Upper lobe of right lung (tissue), 1 donor: ENCODE data around the gene TMEM63B. TPM values are rescaled to one million over a fixed set of nuclear protein-coding genes. Genes with fewer than 3 reads are reported as not detected.
A peak's percentile ranks its signal among the peaks of the same experiment; 100 is the strongest.

Source experiments
- ATAC-seq: fragments of 200-7000 bp; cut with Tn5 transposase; one replicate; pipeline ENCODE4 v1.9.1; 2020; ENCODE audit warnings: mild to moderate bottlenecking, moderate library complexity
- DNase-seq: peaks from one replicate; pipeline ENCODE4 v3.0.0-alpha.2; 2020
- H3K27ac ChIP-seq: fragments of 200-600 bp; one replicate; pipeline ENCODE4 v1.8.0; 2022
- H3K27me3 ChIP-seq: fragments of 200-600 bp; one replicate; pipeline ENCODE4 v1.8.0; 2022; ENCODE audit warnings: mild to moderate bottlenecking
- H3K36me3 ChIP-seq: fragments of 200-600 bp; one replicate; pipeline ENCODE4 v1.8.0; 2022
- H3K4me1 ChIP-seq: fragments of 200-600 bp; one replicate; pipeline ENCODE4 v1.8.0; 2022
- H3K4me3 ChIP-seq: fragments of 200-600 bp; one replicate; pipeline ENCODE4 v1.8.0; 2022; ENCODE audit warnings: mild to moderate bottlenecking
- H3K9me3 ChIP-seq: fragments of 200-600 bp; one replicate; pipeline ENCODE4 v1.8.0; 2022
- intact Hi-C: fragments of 100-400 bp; cut with DNase I; formaldehyde crosslinking; loops from one replicate; pipeline ENCODE4 v1.11.0; 2022
- total RNA-seq: library from RNA; stranded (reverse); fragmentation: NEBNext Ultra II Directional; extraction: Animal tissue kit (Norgen Biotek cat#: 25700); gene quantifications from one replicate; pipeline ENCODE4 v1.2.1, GENCODE V29; 2021
- TF ChIP-seq, protein P1 (sequence below): fragments of 200-600 bp; IDR thresholded peaks from one replicate; pipeline ENCODE4 v1.8.0; 2022; ENCODE audit warnings: antibody characterized with exemption
- donor health status: DM: no; HTN: yes; CAD: no; lungs with severe emphysema.

The TMEM63B gene
- total RNA-seq, 1 donor from 2014 or later: 119 TPM

DNA sequence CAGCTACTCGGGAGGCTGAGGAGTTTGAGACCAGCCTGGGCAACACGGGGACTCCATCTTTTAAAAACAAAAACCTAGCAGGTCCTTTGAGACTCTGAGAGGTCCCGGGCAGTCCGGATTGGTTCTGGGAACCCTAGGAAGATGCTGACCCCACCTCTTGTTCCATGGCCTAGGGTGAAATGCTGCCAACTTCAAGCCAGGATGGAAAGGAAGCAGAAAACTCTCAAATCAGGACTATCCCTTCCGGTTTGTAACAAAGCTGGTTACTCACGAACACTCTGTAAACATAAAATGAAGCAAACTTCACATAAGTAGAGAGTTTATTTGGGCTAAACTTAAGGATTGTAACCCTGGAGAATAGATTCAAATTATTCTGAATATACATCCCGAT lies 59.3 kb downstream of the TMEM63B start:
- no peak overlapping the region for H3K4me3 ChIP-seq
- intact Hi-C loops: no loop called here
- no peaks in the 10 kb centered on the region for H3K27me3 ChIP-seq
- ATAC-seq (no peak), DNase-seq (no peak)
- H3K4me1 ChIP-seq: peaks cover 3% of the 10 kb centered on the region
- H3K36me3 ChIP-seq: no peaks in the 10 kb centered on the region
- H3K9me3 ChIP-seq: no peaks in the 10 kb centered on the region
- TF ChIP-seq, protein P1, sequence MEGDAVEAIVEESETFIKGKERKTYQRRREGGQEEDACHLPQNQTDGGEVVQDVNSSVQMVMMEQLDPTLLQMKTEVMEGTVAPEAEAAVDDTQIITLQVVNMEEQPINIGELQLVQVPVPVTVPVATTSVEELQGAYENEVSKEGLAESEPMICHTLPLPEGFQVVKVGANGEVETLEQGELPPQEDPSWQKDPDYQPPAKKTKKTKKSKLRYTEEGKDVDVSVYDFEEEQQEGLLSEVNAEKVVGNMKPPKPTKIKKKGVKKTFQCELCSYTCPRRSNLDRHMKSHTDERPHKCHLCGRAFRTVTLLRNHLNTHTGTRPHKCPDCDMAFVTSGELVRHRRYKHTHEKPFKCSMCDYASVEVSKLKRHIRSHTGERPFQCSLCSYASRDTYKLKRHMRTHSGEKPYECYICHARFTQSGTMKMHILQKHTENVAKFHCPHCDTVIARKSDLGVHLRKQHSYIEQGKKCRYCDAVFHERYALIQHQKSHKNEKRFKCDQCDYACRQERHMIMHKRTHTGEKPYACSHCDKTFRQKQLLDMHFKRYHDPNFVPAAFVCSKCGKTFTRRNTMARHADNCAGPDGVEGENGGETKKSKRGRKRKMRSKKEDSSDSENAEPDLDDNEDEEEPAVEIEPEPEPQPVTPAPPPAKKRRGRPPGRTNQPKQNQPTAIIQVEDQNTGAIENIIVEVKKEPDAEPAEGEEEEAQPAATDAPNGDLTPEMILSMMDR: no peak
- peak overlapping the region; percentile 37 for H3K27ac ChIP-seq

DNA sequence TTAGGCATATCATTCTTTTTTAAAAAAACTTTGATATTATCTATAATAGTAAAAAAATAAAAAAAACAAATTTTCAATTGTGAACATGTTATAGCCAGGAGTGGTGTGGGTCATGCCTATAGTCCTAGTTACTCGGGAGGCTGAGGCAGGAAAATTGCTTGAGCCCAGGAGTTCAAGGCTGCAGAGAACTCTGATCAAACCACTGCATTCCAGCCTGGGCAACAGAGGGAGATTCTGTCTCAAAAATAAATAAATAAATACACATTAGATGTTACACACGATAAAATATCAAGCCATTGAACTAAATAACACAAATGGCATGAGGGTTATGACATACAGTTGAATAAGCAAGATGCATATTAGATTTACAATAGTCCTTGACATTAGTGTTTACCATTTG lies 61.5 kb downstream of the TMEM63B start:
- Histone ChIP-seq H3K9me3 (no peaks in the 10 kb centered on the region), H3K4me3 (no peak overlapping the region), H3K27me3 (no peaks in the 10 kb centered on the region), H3K4me1 (peaks cover 3% of the 10 kb centered on the region), H3K36me3 (no peaks in the 10 kb centered on the region), H3K27ac (no peak overlapping the region)
- ATAC-seq: no peak
- TF ChIP-seq, protein P1: no peak
- intact Hi-C loops: no loop called here
- no peak for DNase-seq

DNA sequence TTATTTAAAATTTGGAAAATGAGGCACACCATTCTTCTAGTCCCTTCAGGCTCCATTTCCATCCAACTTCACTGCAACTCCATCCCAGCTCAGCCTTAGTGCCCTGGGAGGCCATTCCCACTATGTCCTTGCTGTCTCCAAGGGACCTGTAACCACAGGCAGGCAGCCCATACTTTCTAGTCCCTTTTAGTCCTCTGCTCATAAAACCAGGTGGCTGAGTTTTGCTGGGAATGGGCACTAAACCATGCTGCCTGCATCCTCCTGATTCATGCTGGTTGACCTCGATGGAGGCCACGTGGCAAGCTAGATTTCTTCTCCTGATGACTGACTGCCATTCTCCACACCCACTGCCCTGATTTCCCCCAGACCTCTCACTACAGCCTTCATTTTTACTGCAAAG lies 61.9 kb downstream of the TMEM63B start:
- intact Hi-C loops: no loop called here
- DNase-seq (peak; percentile 25), ATAC-seq (no peak)
- TF ChIP-seq, protein P1: no peak
- Histone ChIP-seq H3K27ac (no peak overlapping the region), H3K27me3 (no peaks in the 10 kb centered on the region), H3K9me3 (no peaks in the 10 kb centered on the region), H3K36me3 (no peaks in the 10 kb centered on the region), H3K4me3 (no peak overlapping the region), H3K4me1 (peaks cover 3% of the 10 kb centered on the region)

GRCh38 chr6:44190715-44191114 lies 63.4 kb downstream of the TMEM63B start:
- Histone ChIP-seq H3K4me3 (no peak overlapping the region), H3K36me3 (no peaks in the 10 kb centered on the region), H3K9me3 (no peaks in the 10 kb centered on the region), H3K4me1 (peaks cover 3% of the 10 kb centered on the region), H3K27ac (no peak overlapping the region), H3K27me3 (no peaks in the 10 kb centered on the region)
- intact Hi-C loops: no loop called here
- DNase-seq (no peak), ATAC-seq (no peak)
- TF ChIP-seq, protein P1: no peak

DNA sequence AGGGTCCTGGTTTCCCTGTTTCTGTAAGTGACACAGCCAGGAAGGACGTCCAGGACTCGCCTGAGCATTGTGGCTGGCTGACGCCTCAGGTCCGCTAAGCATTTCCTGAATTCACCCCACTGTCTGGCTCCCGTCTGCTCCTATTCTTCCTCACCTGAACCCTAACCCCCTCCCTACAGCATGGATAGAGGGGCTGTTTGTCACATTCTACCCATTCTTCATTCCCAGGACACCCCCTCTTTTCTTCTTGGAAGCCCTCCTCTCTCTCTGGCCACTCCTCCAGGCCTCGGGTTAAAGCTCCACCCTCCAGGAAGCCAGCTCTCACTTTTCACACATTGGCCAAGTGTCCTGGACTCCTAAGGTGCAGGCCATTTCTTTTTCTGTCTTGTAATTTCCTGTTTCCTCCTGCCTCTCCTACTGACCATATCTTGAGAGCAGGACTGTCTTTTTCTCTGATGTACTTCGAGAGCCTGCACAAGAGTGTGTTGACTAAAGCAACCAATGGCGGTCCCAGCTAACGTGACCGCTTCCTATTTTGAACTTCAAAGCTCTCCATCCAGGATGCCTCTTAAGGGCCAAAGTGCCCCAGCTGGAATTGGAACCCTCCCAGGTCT lies 65.2 kb downstream of the TMEM63B start:
- TF ChIP-seq, protein P1: no peak
- no peak overlapping the region for H3K27ac ChIP-seq

More for the DNA sequence above, 65.2 kb downstream of the TMEM63B start:
- H3K27me3 ChIP-seq: no peaks in the 10 kb centered on the region
- ATAC-seq (peak; percentile 84), DNase-seq (no peak)
- H3K9me3 ChIP-seq: no peaks in the 10 kb centered on the region
- H3K36me3 ChIP-seq: no peaks in the 10 kb centered on the region
- peak overlapping the region; percentile 23 for H3K4me3 ChIP-seq
- H3K4me1 ChIP-seq: no peaks in the 10 kb centered on the region
- intact Hi-C loops: no loop called here
